ENCODE data around the gene NHS. TPM values are rescaled to one million over a fixed set of nuclear protein-coding genes. Genes with fewer than 3 reads are reported as not detected.
"Not testable (repeated sequence)": the region's sequence is repeated elsewhere in the genome, so short reads cannot be mapped to it uniquely, and the experiment has no call there.

Gene NHS
- total and polyA plus RNA-seq, 3 donors from 2014 or later, result 4.8 to 25.7 (median 21.8) TPM

- Histone ChIP-seq H3K9me3 (no peaks in the 10 kb centered on the region), H3K27ac (no peak overlapping the region), H3K4me1 (no peaks in the 10 kb centered on the region), H3K4me3 (no peak overlapping the region), H3K36me3 (ENCODE audit: low read depth, missing control alignments) (no peaks in the 10 kb centered on the region), H3K27me3 (no peaks in the 10 kb centered on the region)
- no peak for DNase-seq
- TF ChIP-seq CTCF (IDR thresholded peaks at IDR 0.05) (no peak), POLR2A (IDR thresholded peaks at IDR 0.05) (no peak)
- intact Hi-C loops (cut with DNase I; ENCODE audit: low total_unique reads), result no loop called here
- WGBS, 2 donors, result 53 to 71% methylated on average over 5 to 6 of the region's 6 CpGs
These were observed 126.7 kb downstream of the NHS start for GRCh38 chrX:17501746-17502145.

GRCh38 chrX:17506352-17506751 is 131.4 kb downstream of the NHS start:
- H3K9me3 ChIP-seq; H3K27ac ChIP-seq; H3K36me3 ChIP-seq (ENCODE audit: low read depth, missing control alignments); H3K4me1 ChIP-seq; intact Hi-C loops (cut with DNase I; ENCODE audit: low total_unique reads); H3K4me3 ChIP-seq; DNase-seq; H3K27me3 ChIP-seq: not testable (repeated sequence)
- WGBS, 2 donors, result 88 to 97% methylated on average over 3 of the region's 3 CpGs

- TF ChIP-seq POLR2A (IDR thresholded peaks at IDR 0.05) (no peak), CTCF (IDR thresholded peaks at IDR 0.05) (no peak)
- H3K4me3 ChIP-seq, result no peak overlapping the region
- no peaks in the 10 kb centered on the region for H3K9me3 ChIP-seq
- no peak overlapping the region for H3K27ac ChIP-seq
- H3K27me3 ChIP-seq, result no peaks in the 10 kb centered on the region
- intact Hi-C loops (cut with DNase I; ENCODE audit: low total_unique reads), result no loop called here
- no peak for DNase-seq
- H3K4me1 ChIP-seq, result no peaks in the 10 kb centered on the region
- no peaks in the 10 kb centered on the region for H3K36me3 ChIP-seq (ENCODE audit: low read depth, missing control alignments)
- 100% methylated on average over 1 of the region's 1 CpG for WGBS, 2 donors
These were observed 136.6 kb downstream of the NHS start for GRCh38 chrX:17511556-17511955.

GRCh38 chrX:17519358-17519757 is 144.4 kb downstream of the NHS start:
- DNase-seq, result peak; percentile 72
- no peaks in the 10 kb centered on the region for H3K9me3 ChIP-seq
- peaks cover under 1% of the 10 kb centered on the region for H3K4me1 ChIP-seq
- no peak overlapping the region for H3K4me3 ChIP-seq
- H3K27me3 ChIP-seq, result no peaks in the 10 kb centered on the region
- peak overlapping the region in 1 of 2 donors; percentile 45 for H3K27ac ChIP-seq
- no peaks in the 10 kb centered on the region for H3K36me3 ChIP-seq (ENCODE audit: low read depth, missing control alignments)
- no peak for TF ChIP-seq CTCF (IDR thresholded peaks at IDR 0.05)
- no peak for TF ChIP-seq POLR2A (IDR thresholded peaks at IDR 0.05)
- intact Hi-C loops (cut with DNase I; ENCODE audit: low total_unique reads), result no loop called here
- WGBS, 2 donors, result 13 to 35% methylated on average over 7 of the region's 7 CpGs

GRCh38 chrX:17520016-17520615 is 145.1 kb downstream of the NHS start:
- no peak for DNase-seq
- no peak for TF ChIP-seq POLR2A (IDR thresholded peaks at IDR 0.05)
- no peak for TF ChIP-seq CTCF (IDR thresholded peaks at IDR 0.05)
- Histone ChIP-seq H3K36me3 (ENCODE audit: low read depth, missing control alignments) (no peaks in the 10 kb centered on the region), H3K4me1 (peaks cover 5% of the 10 kb centered on the region), H3K27ac (peak overlapping the region in 1 of 2 donors; percentile 45), H3K27me3 (no peaks in the 10 kb centered on the region), H3K9me3 (no peaks in the 10 kb centered on the region), H3K4me3 (no peak overlapping the region)
- WGBS, 2 donors, result 40 to 61% methylated on average over 2 of the region's 2 CpGs
- intact Hi-C loops (cut with DNase I; ENCODE audit: low total_unique reads), result no loop called here
